Tibial artery (tissue), 4 donors: ENCODE results near the gene SYNGR3.
A peak's percentile ranks its signal among the peaks of the same experiment; 100 is the strongest.

Source experiments
- DNase-seq, 2 donors: peaks; one replicate each; pipeline ENCODE4 v3.0.0-alpha.2; 2019
- H3K27ac ChIP-seq, 2 donors: fragments of 200-600 bp; sonication (generic) in 1 of 2; 1 replicate in 1 of 2; 2 replicates in 1 of 2; pipeline ENCODE4 v1.5.1; 2018 to 2019; ENCODE audit warnings: mild to moderate bottlenecking in 1 of 2
- H3K27me3 ChIP-seq, 2 donors: fragments of 200-600 bp; sonication (generic) in 1 of 2; one replicate each; pipeline versions ENCODE4 v1.5.1 to v1.6.0; 2016 to 2019
- H3K36me3 ChIP-seq, 3 donors: fragments of 200-600 bp; sonication (generic) in 2 of 3; one replicate each; pipeline ENCODE4 v1.5.1; 2016 to 2019; ENCODE audit warnings: mild to moderate bottlenecking in 2 of 3
- H3K4me1 ChIP-seq, 4 donors: fragments of 200-600 bp; sonication (generic) in 2 of 4; 1 replicate in 3 of 4; 2 replicates in 1 of 4; pipeline ENCODE4 v1.5.1; 2016 to 2019
- H3K4me3 ChIP-seq, 2 donors: fragments of 200-600 bp; sonication (generic) in 1 of 2; 1 replicate in 1 of 2; 2 replicates in 1 of 2; pipeline ENCODE4 v1.5.1; 2018 to 2019; ENCODE audit warnings: mild to moderate bottlenecking in 2 of 2
- H3K9me3 ChIP-seq, 3 donors: fragments of 200-600 bp; sonication (generic) in 1 of 3; one replicate each; pipeline ENCODE4 v1.5.1; 2016 to 2019
- intact Hi-C: fragments of 100-400 bp; cut with DNase I; formaldehyde crosslinking; loops from one replicate; pipeline ENCODE4 v1.15.0; 2023; ENCODE audit warnings: low total_unique reads
- TF ChIP-seq, protein P1 (sequence below), 2 experiments: fragments of 200-600 bp in 1 of 2; fragments of 450-650 bp in 1 of 2; IDR thresholded peaks; one replicate each; pipeline ENCODE4 v1.5.1; 2017 to 2019; ENCODE audit warnings: antibody characterized with exemption in 2 of 2, mild to moderate bottlenecking in 1 of 2, moderate library complexity in 1 of 2

The SYNGR3 gene

DNA sequence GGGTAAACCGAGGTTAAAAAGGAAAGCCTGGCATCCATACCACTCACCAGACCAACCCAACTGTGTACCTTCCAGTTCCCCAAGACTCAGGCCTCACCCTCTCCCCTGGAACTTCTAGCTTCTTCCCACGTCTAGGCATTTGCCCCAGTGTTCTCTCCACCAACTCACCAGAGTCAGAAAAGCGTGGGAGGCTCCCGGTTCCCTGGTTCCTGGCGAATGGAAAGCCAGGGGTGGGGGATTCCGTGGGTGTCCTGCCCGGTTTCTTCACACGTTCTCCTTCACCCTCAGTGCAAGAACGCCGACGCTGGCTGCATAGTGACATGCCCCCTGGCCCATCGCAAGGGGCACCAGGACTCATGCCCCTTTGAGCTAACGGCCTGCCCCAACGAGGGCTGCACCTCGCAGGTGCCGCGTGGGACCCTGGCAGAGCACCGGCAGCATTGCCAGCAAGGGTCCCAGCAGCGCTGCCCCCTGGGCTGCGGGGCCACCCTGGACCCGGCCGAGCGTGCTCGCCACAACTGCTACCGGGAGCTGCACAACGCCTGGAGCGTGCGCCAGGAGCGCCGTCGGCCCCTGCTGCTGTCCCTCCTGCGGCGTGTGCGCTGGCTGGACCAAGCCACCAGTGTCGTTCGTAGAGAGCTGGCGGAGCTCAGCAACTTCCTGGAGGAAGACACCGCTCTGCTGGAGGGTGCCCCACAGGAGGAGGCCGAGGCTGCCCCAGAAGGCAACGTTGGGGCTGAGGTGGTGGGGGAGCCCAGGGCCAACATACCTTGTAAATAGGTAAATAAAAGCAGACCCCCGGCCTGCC is 21.4 kb upstream of the SYNGR3 start:
- intact Hi-C loops = no loop called here
- H3K9me3 ChIP-seq = no peaks in the 10 kb centered on the region
- H3K36me3 ChIP-seq = peaks cover 3 to 7% (median 4%) of the 10 kb centered on the region in 3 donors
- DNase-seq = no peak
- H3K4me1 ChIP-seq = peaks cover 0 to 40% (median 27%) of the 10 kb centered on the region in 4 donors
- no peaks in the 10 kb centered on the region for H3K27me3 ChIP-seq
- no peak overlapping the region for H3K4me3 ChIP-seq
- H3K27ac ChIP-seq = no peak overlapping the region
- TF ChIP-seq, protein P1, sequence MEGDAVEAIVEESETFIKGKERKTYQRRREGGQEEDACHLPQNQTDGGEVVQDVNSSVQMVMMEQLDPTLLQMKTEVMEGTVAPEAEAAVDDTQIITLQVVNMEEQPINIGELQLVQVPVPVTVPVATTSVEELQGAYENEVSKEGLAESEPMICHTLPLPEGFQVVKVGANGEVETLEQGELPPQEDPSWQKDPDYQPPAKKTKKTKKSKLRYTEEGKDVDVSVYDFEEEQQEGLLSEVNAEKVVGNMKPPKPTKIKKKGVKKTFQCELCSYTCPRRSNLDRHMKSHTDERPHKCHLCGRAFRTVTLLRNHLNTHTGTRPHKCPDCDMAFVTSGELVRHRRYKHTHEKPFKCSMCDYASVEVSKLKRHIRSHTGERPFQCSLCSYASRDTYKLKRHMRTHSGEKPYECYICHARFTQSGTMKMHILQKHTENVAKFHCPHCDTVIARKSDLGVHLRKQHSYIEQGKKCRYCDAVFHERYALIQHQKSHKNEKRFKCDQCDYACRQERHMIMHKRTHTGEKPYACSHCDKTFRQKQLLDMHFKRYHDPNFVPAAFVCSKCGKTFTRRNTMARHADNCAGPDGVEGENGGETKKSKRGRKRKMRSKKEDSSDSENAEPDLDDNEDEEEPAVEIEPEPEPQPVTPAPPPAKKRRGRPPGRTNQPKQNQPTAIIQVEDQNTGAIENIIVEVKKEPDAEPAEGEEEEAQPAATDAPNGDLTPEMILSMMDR (IDR thresholded peaks at IDR 0.05) = no peak

DNA sequence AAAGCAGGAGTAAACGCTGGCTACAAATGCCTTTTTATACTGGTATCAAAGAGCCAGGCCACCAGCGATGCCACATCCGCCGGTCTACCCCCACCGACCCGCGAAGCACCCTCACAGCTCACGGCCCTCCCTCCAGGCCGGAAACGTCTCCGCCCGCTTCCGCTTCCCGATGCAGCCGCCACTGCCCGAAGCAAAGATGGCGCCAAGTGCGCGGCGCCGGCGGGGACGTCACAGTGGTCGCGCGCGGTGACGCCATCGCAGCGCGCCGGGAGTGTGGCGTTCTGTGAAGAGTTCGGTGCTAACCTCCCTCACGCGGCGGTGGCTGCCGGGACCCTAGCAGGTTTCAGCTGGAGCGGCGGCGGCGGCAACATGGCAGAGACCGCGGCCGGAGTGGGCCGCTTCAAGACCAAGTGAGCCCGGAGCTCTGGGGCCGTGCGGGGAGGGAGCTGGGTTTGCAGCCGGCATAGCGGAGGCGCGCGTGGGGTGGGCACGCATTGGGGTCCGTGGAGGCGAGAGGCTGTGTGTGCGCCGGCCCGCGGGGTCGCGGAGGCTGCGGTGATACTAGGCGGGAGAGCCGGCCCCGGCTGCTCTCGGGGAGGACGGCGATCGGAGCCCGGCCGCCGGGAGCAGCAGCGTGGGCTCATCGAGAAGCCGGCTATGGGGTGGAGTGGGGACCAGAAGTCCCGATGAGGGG is 17.8 kb upstream of the SYNGR3 start, which contains the start of gene TBL3:
TBL3 (plus strand) TSS at position 258 of the 694 bp plus-strand sequence; CDS start at position 370, 112 bp downstream.
- Histone ChIP-seq H3K9me3 (no peaks in the 10 kb centered on the region), H3K4me3 (peak within 1 kb of the TSS; percentile 79 to 99), H3K4me1 (peaks cover 0 to 32% (median 21%) of the 10 kb centered on the region in 4 donors), H3K27ac (peak within 1 kb of the TSS; percentile 80 to 94), H3K36me3 (peaks cover 31 to 32% (median 31%) of the 10 kb centered on the region in 3 donors), H3K27me3 (peaks cover 0 to 36% of the 10 kb centered on the region in 2 donors)
- TF ChIP-seq, protein P1 (IDR thresholded peaks at IDR 0.05) = no peak
- peak; percentile 91 to 96 for DNase-seq
- intact Hi-C loops = loop anchor here (5.0 kb wide), 1 partner anchor 360 kb away; the partner anchor contains the start of genes CRAMP1 and IFT140

DNA sequence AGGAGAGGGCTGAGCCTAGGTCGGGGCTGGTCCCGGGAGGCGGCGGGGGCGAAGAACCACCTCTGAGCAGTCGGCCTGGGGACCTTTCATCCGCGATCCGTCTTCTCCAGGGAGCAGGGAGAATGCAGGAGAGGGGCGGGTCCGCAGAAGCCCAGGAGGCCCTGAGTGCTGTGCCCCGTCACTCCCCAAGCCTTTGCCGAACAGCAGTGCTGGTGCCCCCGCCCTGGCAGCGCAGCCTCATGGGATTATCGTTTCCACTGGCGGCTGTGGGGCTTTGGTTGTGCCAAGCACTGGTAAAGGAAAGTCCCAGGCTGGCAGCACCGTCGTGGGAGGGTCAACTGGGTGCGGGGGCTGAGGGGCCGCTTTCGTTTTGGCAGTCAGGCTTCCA is 17.3 kb upstream of the SYNGR3 start:
- Histone ChIP-seq H3K9me3 (no peaks in the 10 kb centered on the region), H3K27me3 (peaks cover 0 to 41% of the 10 kb centered on the region in 2 donors), H3K27ac (peak overlapping the region; percentile 80 to 94), H3K36me3 (peaks cover 37 to 38% (median 37%) of the 10 kb centered on the region in 3 donors), H3K4me3 (peak overlapping the region; percentile 79 to 99), H3K4me1 (peaks cover 0 to 32% (median 21%) of the 10 kb centered on the region in 4 donors)
- intact Hi-C loops = loop anchor here (5.0 kb wide), 1 partner anchor 360 kb away; the partner anchor contains the start of genes CRAMP1 and IFT140
- TF ChIP-seq, protein P1 (IDR thresholded peaks at IDR 0.05) = no peak
- DNase-seq = no peak

DNA sequence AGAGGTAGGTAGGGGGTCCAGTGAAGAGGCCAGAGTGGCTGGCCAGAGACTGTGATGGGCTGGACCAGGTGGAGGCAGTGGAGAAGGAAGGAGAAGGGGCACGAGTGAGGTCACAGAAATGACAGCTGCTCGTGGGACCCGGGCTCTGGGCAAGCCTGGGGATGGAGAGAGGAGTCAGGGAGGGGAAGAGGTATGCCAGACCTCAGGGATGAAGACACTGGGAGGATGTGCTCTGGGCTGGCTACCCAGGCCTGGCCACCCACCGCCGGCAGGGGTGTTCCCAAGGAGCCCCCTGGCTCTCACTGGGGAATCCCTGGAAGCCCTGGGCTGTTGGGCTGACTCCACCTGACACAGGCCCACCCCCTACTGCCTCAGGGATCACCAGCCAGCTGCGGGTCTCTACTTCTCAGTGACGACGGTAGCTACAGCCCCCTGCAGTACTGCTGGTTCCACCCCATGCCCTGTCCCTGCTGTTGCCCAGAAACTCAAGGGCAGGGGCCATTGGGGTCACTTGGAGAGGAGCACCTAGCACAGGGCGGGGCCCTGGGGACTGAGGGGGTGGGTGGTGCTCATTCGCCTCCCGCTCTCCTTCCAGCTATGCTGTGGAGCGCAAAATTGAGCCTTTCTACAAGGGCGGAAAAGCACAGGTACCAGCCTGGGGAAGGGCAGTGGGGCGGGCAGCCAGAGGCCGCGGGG is 16.2 kb upstream of the SYNGR3 start:
- TF ChIP-seq, protein P1 (IDR thresholded peaks at IDR 0.05) = no peak
- no peak overlapping the region for H3K27ac ChIP-seq
- intact Hi-C loops = loop anchor here (5.0 kb wide), 1 partner anchor 361 kb away; the partner anchor contains the start of genes CRAMP1 and IFT140
- H3K9me3 ChIP-seq = no peaks in the 10 kb centered on the region
- no peak for DNase-seq
- H3K4me3 ChIP-seq = no peak overlapping the region
- peaks cover 0 to 33% (median 21%) of the 10 kb centered on the region in 4 donors for H3K4me1 ChIP-seq
- H3K36me3 ChIP-seq = peaks cover 48 to 49% (median 48%) of the 10 kb centered on the region in 3 donors
- peaks cover 0 to 52% of the 10 kb centered on the region in 2 donors for H3K27me3 ChIP-seq
